NT2/D1 (cell line): ENCODE results near the gene ZNF277.
A peak's percentile ranks its signal among the peaks of the same experiment; 100 is the strongest.

Experiments
- DNase-seq: peaks from one replicate; pipeline ENCODE4 v3.0.0-alpha.2; 2011; ENCODE audit warnings: low read depth, low spot score
- H3K27me3 ChIP-seq: 2 replicates; pipeline ENCODE4 v1.6.0; 2011; ENCODE audit warnings: mild to moderate bottlenecking; ENCODE audit not compliant: insufficient read length, insufficient read depth
- H3K36me3 ChIP-seq: 2 replicates; pipeline ENCODE4 v1.6.1; 2011; ENCODE audit warnings: mild to moderate bottlenecking, low read length, mixed read lengths; ENCODE audit not compliant: insufficient read depth, insufficient read length
- H3K4me1 ChIP-seq: 2 replicates; pipeline ENCODE4 v1.5.1; 2011; ENCODE audit not compliant: insufficient read depth, insufficient read length
- H3K4me3 ChIP-seq: 2 replicates; pipeline ENCODE4 v1.5.1; 2011; ENCODE audit warnings: low read depth; ENCODE audit not compliant: insufficient read length
- H3K9ac ChIP-seq: 2 replicates; pipeline ENCODE4 v1.6.0; 2011; ENCODE audit warnings: low read depth; ENCODE audit not compliant: insufficient read length
- H3K9me3 ChIP-seq: 2 replicates; pipeline ENCODE4 v1.5.1; 2011; ENCODE audit warnings: mild to moderate bottlenecking, low read length; ENCODE audit not compliant: insufficient read depth
- SUZ12 ChIP-seq: IDR thresholded peaks from 2 replicates; pipeline ENCODE4 v1.6.1; 2011; ENCODE audit not compliant: insufficient read length, insufficient read depth; ENCODE audit errors: extremely low read depth
- YY1 ChIP-seq: IDR thresholded peaks from 2 replicates; pipeline ENCODE4 v1.6.1; 2011; ENCODE audit not compliant: insufficient read length, insufficient read depth
- ZNF274 ChIP-seq: IDR thresholded peaks from 2 replicates; pipeline ENCODE4 v1.6.1; 2011; ENCODE audit warnings: mild to moderate bottlenecking, low read depth, low read length

The ZNF277 gene

DNA sequence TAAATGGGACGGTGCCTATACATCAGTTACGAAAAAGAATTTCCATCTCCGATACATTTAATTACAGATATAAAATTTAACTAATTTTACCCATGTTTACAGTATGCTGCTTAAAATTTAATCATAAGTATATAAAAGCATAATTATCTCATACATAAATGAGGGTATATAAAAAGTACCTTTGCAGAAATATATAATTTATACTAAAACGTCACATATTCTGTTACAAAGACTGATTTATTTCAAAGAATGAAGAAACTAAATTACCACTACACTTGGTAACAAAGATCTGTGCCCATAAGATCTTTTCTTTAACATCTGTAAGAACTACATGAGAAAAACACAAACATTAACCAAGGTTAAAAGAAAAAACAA lies 3.1 kb upstream of the ZNF277 start:
- peaks cover 7% of the 10 kb centered on the region for H3K27me3 ChIP-seq
- H3K9me3 ChIP-seq, result no peaks in the 10 kb centered on the region
- TF ChIP-seq YY1, result no peak
- TF ChIP-seq SUZ12, result no peak
- TF ChIP-seq ZNF274, result no peak
- H3K4me3 ChIP-seq, result no peak overlapping the region
- DNase-seq, result no peak
- no peaks in the 10 kb centered on the region for H3K36me3 ChIP-seq
- no peaks in the 10 kb centered on the region for H3K4me1 ChIP-seq
- no peak overlapping the region for H3K9ac ChIP-seq

- Histone ChIP-seq H3K4me1 (no peaks in the 10 kb centered on the region), H3K9ac (peak overlapping the region; percentile 85), H3K4me3 (peak overlapping the region; percentile 84), H3K9me3 (no peaks in the 10 kb centered on the region), H3K27me3 (peaks cover 7% of the 10 kb centered on the region), H3K36me3 (no peaks in the 10 kb centered on the region)
- TF ChIP-seq SUZ12, result no peak
- no peak for TF ChIP-seq ZNF274
- TF ChIP-seq YY1, result no peak
- no peak for DNase-seq
Observed at GRCh38 chr7:112204499-112205342, 1.8 kb upstream of the ZNF277 start.

GRCh38 chr7:112205343-112206237 lies 905 bp upstream of the ZNF277 start:
- Histone ChIP-seq H3K36me3 (no peaks in the 10 kb centered on the region), H3K4me1 (no peaks in the 10 kb centered on the region), H3K4me3 (peak overlapping the region; percentile 84), H3K9ac (peak overlapping the region; percentile 85), H3K9me3 (no peaks in the 10 kb centered on the region), H3K27me3 (peaks cover 7% of the 10 kb centered on the region)
- DNase-seq, result peak; percentile 38
- TF ChIP-seq SUZ12 (no peak), ZNF274 (no peak), YY1 (no peak)

DNA sequence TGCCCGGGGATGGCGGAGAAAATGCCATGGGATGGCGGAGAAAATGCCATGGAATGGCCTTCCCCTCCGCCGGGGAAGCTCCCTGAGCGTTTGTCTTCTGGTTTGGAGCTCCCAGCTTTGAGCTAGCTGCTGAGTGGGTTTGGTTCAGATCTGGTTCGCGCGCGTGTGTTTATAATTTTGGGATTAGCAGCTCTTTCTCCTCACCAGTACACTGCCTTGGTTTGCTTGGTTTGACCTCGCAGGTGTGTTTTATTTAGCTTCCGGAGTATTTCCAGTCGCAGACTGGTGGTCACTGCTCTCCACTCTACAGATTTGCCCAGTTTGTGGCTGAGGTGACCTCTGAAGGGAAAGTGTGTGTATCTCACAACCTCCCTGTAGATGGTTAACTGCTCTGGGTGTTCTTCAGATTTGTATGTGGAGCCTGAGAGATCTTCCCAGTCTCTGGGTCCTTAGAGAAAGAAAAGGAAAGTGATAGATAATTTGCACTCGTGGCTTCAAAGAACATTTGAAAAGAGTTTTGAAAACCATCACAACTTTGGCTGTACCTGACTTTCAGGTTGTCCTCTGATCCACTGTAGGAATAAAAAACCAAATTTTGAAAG lies 597 bp downstream of the ZNF277 start:
- peak overlapping the region; percentile 78 for H3K4me3 ChIP-seq
- no peaks in the 10 kb centered on the region for H3K4me1 ChIP-seq
- no peaks in the 10 kb centered on the region for H3K36me3 ChIP-seq
- H3K9me3 ChIP-seq, result no peaks in the 10 kb centered on the region
- peak overlapping the region; percentile 69 for H3K9ac ChIP-seq
- TF ChIP-seq YY1, result no peak
- no peak for TF ChIP-seq ZNF274
- TF ChIP-seq SUZ12, result no peak
- peaks cover 7% of the 10 kb centered on the region for H3K27me3 ChIP-seq
- DNase-seq, result no peak

GRCh38 chr7:112207765-112208164 lies 1.3 kb downstream of the ZNF277 start:
- TF ChIP-seq ZNF274 (no peak), SUZ12 (no peak), YY1 (no peak)
- Histone ChIP-seq H3K9ac (no peak overlapping the region), H3K4me3 (no peak overlapping the region), H3K9me3 (no peaks in the 10 kb centered on the region), H3K36me3 (no peaks in the 10 kb centered on the region), H3K4me1 (no peaks in the 10 kb centered on the region), H3K27me3 (peaks cover 7% of the 10 kb centered on the region)
- DNase-seq, result no peak

GRCh38 chr7:112211348-112211907 lies 4.9 kb downstream of the ZNF277 start:
- no peak overlapping the region for H3K9ac ChIP-seq
- no peaks in the 10 kb centered on the region for H3K36me3 ChIP-seq
- TF ChIP-seq ZNF274 (no peak), YY1 (no peak), SUZ12 (no peak)
- H3K27me3 ChIP-seq, result no peaks in the 10 kb centered on the region
- no peak for DNase-seq
- no peak overlapping the region for H3K4me3 ChIP-seq
- H3K4me1 ChIP-seq, result no peaks in the 10 kb centered on the region
- no peaks in the 10 kb centered on the region for H3K9me3 ChIP-seq

GRCh38 chr7:112212571-112212970 lies 6.1 kb downstream of the ZNF277 start:
- H3K4me1 ChIP-seq, result no peaks in the 10 kb centered on the region
- H3K9me3 ChIP-seq, result no peaks in the 10 kb centered on the region
- H3K27me3 ChIP-seq, result no peaks in the 10 kb centered on the region
- TF ChIP-seq ZNF274, result no peak
- no peak for TF ChIP-seq SUZ12
- TF ChIP-seq YY1, result no peak
- no peaks in the 10 kb centered on the region for H3K36me3 ChIP-seq
- H3K4me3 ChIP-seq, result no peak overlapping the region
- no peak overlapping the region for H3K9ac ChIP-seq
- DNase-seq, result no peak
